HepG2 (cell line): ENCODE measurements around the gene NPDC1. TPM values are rescaled to one million over a fixed set of nuclear protein-coding genes. Genes with fewer than 3 reads are reported as not detected.

Source experiments
- ARID4A ChIP-seq: sonication (generic); formaldehyde crosslinking; IDR thresholded peaks from 2 replicates; pipeline ENCODE4 v1.5.0; 2020; ENCODE audit warnings: mild to moderate bottlenecking, missing genetic modification reagents, borderline replicate concordance
- ARNTL ChIP-seq: sonication (generic); formaldehyde crosslinking; IDR thresholded peaks from 2 replicates; pipeline ENCODE4 v1.4.0; 2020; ENCODE audit warnings: mild to moderate bottlenecking, missing genetic modification reagents
- ATAD3A ChIP-seq: sonication (generic); formaldehyde crosslinking; IDR thresholded peaks from 2 replicates; pipeline ENCODE4 v1.4.0; 2020; ENCODE audit warnings: missing genetic modification reagents
- CEBPG ChIP-seq: IDR thresholded peaks from 2 replicates; pipeline ENCODE4 v1.6.1; 2016
- CHCHD3 ChIP-seq: sonication (generic); formaldehyde crosslinking; IDR thresholded peaks from 2 replicates; pipeline ENCODE4 v1.8.0; 2022; ENCODE audit warnings: mild to moderate bottlenecking, missing genetic modification reagents, moderate library complexity
- GABPA ChIP-seq, 2 experiments: IDR thresholded peaks; 2 replicates each; pipeline ENCODE4 v1.6.1; 2011 to 2016; ENCODE audit warnings: low read depth in 2 of 2, low read length in 1 of 2, missing biosample characterization in 1 of 2, missing genetic modification characterization in 1 of 2
- GLMP ChIP-seq: sonication (generic); formaldehyde crosslinking; IDR thresholded peaks from 2 replicates; pipeline ENCODE4 v1.9.0; 2021; ENCODE audit warnings: missing genetic modification reagents, mild to moderate bottlenecking, borderline replicate concordance
- HMGXB4 ChIP-seq, 2 experiments: sonication (generic) in 1 of 2; formaldehyde crosslinking in 1 of 2; IDR thresholded peaks; 2 replicates each; pipeline versions ENCODE4 v1.4.0 to v1.6.1; 2018 to 2020; ENCODE audit warnings: missing genetic modification reagents in 2 of 2, borderline replicate concordance in 1 of 2, low read depth in 1 of 2, mild to moderate bottlenecking in 1 of 2, missing biosample characterization in 1 of 2
- KLF6 ChIP-seq: IDR thresholded peaks from 2 replicates; pipeline ENCODE4 v1.8.0; 2016; ENCODE audit warnings: missing biosample characterization, missing genetic modification reagents
- MLLT10 ChIP-seq: sonication (generic); formaldehyde crosslinking; IDR thresholded peaks from 2 replicates; pipeline ENCODE4 v1.4.0; 2020; ENCODE audit warnings: missing genetic modification reagents
- MTF2 ChIP-seq: sonication (generic); formaldehyde crosslinking; IDR thresholded peaks from 2 replicates; pipeline ENCODE4 v1.5.0; 2020; ENCODE audit warnings: missing genetic modification reagents, borderline replicate concordance
- RBM22 ChIP-seq: fragments of 200-400 bp; formaldehyde crosslinking; optimal IDR thresholded peaks from 2 replicates; pipeline ENCODE3; 2017; ENCODE audit warnings: mild to moderate bottlenecking, low read length, moderate library complexity
- TEAD3 ChIP-seq: optimal IDR thresholded peaks from 2 replicates; pipeline ENCODE3; 2016; ENCODE audit warnings: borderline replicate concordance
- ZBTB3 ChIP-seq: sonication (generic); formaldehyde crosslinking; IDR thresholded peaks from 2 replicates; pipeline ENCODE4 v1.4.0; 2020; ENCODE audit warnings: low read depth, mild to moderate bottlenecking, moderate library complexity, missing genetic modification reagents, borderline replicate concordance
- ZBTB42 ChIP-seq: sonication (generic); formaldehyde crosslinking; IDR thresholded peaks from 2 replicates; pipeline ENCODE4 v1.5.0; 2020; ENCODE audit warnings: mild to moderate bottlenecking, missing genetic modification reagents
- ZFP1 ChIP-seq: IDR thresholded peaks from 2 replicates; pipeline ENCODE4 v1.6.1; 2016
- ZNF224 ChIP-seq: sonication (generic); formaldehyde crosslinking; IDR thresholded peaks from 2 replicates; pipeline ENCODE4 v1.5.0; 2020; ENCODE audit warnings: mild to moderate bottlenecking, missing genetic modification reagents
- ZNF501 ChIP-seq: sonication (generic); formaldehyde crosslinking; IDR thresholded peaks from 2 replicates; pipeline ENCODE4 v1.5.1; 2020; ENCODE audit warnings: mild to moderate bottlenecking, moderate library complexity, missing genetic modification reagents
- ZNF576 ChIP-seq: sonication (generic); formaldehyde crosslinking; IDR thresholded peaks from 2 replicates; pipeline ENCODE4 v1.4.0; 2020; ENCODE audit warnings: mild to moderate bottlenecking, missing genetic modification reagents
- ZNF713 ChIP-seq: sonication (generic); formaldehyde crosslinking; IDR thresholded peaks from 2 replicates; pipeline ENCODE4 v1.4.0; 2020; ENCODE audit warnings: mild to moderate bottlenecking, missing genetic modification reagents
- ZNF781 ChIP-seq: sonication (generic); formaldehyde crosslinking; IDR thresholded peaks from 2 replicates; pipeline ENCODE4 v1.5.1; 2020; ENCODE audit warnings: borderline replicate concordance, mild to moderate bottlenecking, missing genetic modification reagents; ENCODE audit errors: not compliant biosample characterization
- ZNF879 ChIP-seq: sonication (generic); formaldehyde crosslinking; IDR thresholded peaks from 2 replicates; pipeline ENCODE4 v1.8.1; 2023; ENCODE audit warnings: missing genetic modification reagents
- ZSCAN30 ChIP-seq: sonication (generic); formaldehyde crosslinking; IDR thresholded peaks from 2 replicates; pipeline ENCODE4 v1.5.0; 2020; ENCODE audit warnings: mild to moderate bottlenecking, missing genetic modification reagents
- polyA plus RNA-seq, 8 experiments: library from polyadenylated mRNA; depleted of rRNA in 3 of 8; stranded (reverse) in 7 of 8; unstranded in 1 of 8; fragments of >200 nt; fragmentation: Illumina TruSeq in 4 of 8; extraction: Trizol in 4 of 8; gene quantifications; 2 replicates each; pipeline versions ENCODE4 v1.2.1 to v1.2.3, GENCODE V29; 2011 to 2016; ENCODE audit warnings: low read depth in 4 of 8, missing spikeins in 1 of 8, mixed read lengths in 1 of 8; ENCODE audit not compliant: insufficient read depth in 1 of 8
- total RNA-seq, 5 experiments: library from RNA; depleted of rRNA; stranded (reverse); fragments of >200 nt; fragmentation: Illumina TruSeq; extraction: Trizol; gene quantifications; 2 replicates each; pipeline ENCODE4 v1.2.3, GENCODE V29; 2016; ENCODE audit warnings: low read depth in 1 of 5

The NPDC1 gene
- total and polyA plus RNA-seq, 2 of the 13 experiments (the other 11 are each of a cell fraction or from before 2014, with no cell fraction given): 0.84 to 5.4 TPM

GRCh38 chr9:137046088-137046787, at the start of gene NPDC1 (continued):
- TF ChIP-seq GABPA (IDR thresholded peaks at IDR 0.05; ENCODE audit: low read depth, low read length): no peak
- TF ChIP-seq GABPA (CRISPR knock-in tag; IDR thresholded peaks at IDR 0.05; ENCODE audit: low read depth): 0 out of 2 replicates have a peak, but pooled peaks have one; percentile 28
- TF ChIP-seq MLLT10 (CRISPR knock-in tag): no peak
- 0 out of 2 replicates have a peak, but pooled peaks have one; percentile 50 for TF ChIP-seq ZNF879
- peak; percentile 26 for TF ChIP-seq ZNF781 (CRISPR knock-in tag)
- TF ChIP-seq ZFP1 (CRISPR knock-in tag): no peak
- TF ChIP-seq MTF2 (CRISPR knock-in tag): peak; percentile 95
- no peak for TF ChIP-seq ATAD3A (CRISPR knock-in tag)
- no peak for TF ChIP-seq ARNTL
- peak; percentile 53; the same call in 1 of the 2 replicates for TF ChIP-seq ZBTB3 (CRISPR knock-in tag)
- TF ChIP-seq CEBPG (CRISPR knock-in tag): no peak
- TF ChIP-seq ZNF501 (CRISPR knock-in tag): peak; percentile 80
- TF ChIP-seq TEAD3 (CRISPR knock-in tag): no peak
- no peak for TF ChIP-seq ZNF713
- TF ChIP-seq ZSCAN30 (CRISPR knock-in tag): peak; percentile 85; the same call in 1 of the 2 replicates
- TF ChIP-seq CHCHD3 (CRISPR knock-in tag): peak; percentile 30; the same call in 1 of the 2 replicates
- no peak for TF ChIP-seq RBM22
- no peak for TF ChIP-seq GLMP
- TF ChIP-seq ZBTB42: peak; percentile 42; the same call in 1 of the 2 replicates
- TF ChIP-seq KLF6: peak; percentile 86; the same call in 1 of the 2 replicates
- no peak for TF ChIP-seq ZNF576
- peak; percentile 88 for TF ChIP-seq ARID4A (CRISPR knock-in tag)
- peak; percentile 30; the same call in 1 of the 2 replicates for TF ChIP-seq ZNF224 (CRISPR knock-in tag)
- TF ChIP-seq HMGXB4 (CRISPR knock-in tag; IDR thresholded peaks at IDR 0.05; ENCODE audit: borderline replicate concordance in 1 of 2, low read depth in 1 of 2): peak; percentile 83 to 84
